Upper lobe of left lung (tissue), 4 donors: ENCODE measurements around the gene MXRA8.

Source experiments
- CTCF ChIP-seq, 6 experiments: fragments of 450-650 bp in 4 of 6; fragments of 200-600 bp in 2 of 6; sonication (generic) in 2 of 6; IDR thresholded peaks; one replicate each; pipeline ENCODE4 v1.5.1; 2016 to 2019; ENCODE audit warnings: antibody characterized with exemption in 6 of 6
- POLR2A ChIP-seq, 4 donors: fragments of 450-650 bp; IDR thresholded peaks; one replicate each; pipeline ENCODE4 v1.5.1; 2016 to 2017; ENCODE audit warnings: antibody characterized with exemption in 4 of 4, mild to moderate bottlenecking in 2 of 4

GRCh38 chr1:1312450-1313314 is 45.7 kb downstream of the MXRA8 start:
- TF ChIP-seq CTCF (IDR thresholded peaks at IDR 0.05) (no peak), POLR2A (IDR thresholded peaks at IDR 0.05) (no peak)
